ENCODE data around the gene FAM98C.
"Not testable (repeated sequence)": the region's sequence is repeated elsewhere in the genome, so short reads cannot be mapped to it uniquely, and the experiment has no call there.

FAM98C gene

DNA sequence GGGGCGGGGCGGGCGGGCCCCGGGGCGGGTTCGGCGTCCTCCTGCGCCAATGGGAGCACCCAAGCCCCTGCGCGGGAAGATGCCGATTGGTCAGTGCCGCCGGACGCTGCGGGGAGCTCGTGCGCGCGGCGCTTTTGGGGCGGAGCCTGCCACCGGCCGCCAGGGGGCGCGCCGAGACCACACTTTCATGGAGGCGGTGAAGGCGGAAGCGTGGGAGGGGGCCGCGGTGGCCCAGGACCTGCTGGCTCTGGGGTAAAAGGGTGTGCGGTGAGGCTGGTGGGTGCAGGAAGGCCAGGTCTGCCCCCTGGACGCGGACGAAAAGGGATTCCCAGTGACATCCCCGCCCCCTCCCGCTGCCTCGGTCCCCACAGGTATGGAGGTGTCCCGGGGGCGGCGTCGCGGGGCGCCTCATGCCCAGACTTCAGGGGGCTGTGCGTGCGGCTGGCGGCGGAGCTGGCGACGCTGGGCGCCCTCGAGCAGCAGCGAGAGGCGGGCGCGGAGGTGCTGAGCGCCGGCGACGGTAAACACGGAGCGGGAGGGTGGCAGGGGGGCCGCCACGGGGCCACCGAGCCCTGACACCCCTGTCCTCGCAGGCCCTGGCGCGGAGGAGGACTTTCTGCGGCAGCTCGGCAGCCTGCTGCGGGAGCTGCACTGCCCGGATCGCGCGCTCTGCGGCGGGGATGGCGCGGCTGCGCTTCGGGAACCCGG is at the start of gene FAM98C:
Gene FAM98C (plus strand): TSS at position 127 of the 708 bp plus-strand sequence. CDS start 61 bp downstream, at position 188.
- DNase-seq (ENCODE audit: insufficient read length, low spot score) (peak; percentile 100), FAIRE-seq (no peak)

DNA sequence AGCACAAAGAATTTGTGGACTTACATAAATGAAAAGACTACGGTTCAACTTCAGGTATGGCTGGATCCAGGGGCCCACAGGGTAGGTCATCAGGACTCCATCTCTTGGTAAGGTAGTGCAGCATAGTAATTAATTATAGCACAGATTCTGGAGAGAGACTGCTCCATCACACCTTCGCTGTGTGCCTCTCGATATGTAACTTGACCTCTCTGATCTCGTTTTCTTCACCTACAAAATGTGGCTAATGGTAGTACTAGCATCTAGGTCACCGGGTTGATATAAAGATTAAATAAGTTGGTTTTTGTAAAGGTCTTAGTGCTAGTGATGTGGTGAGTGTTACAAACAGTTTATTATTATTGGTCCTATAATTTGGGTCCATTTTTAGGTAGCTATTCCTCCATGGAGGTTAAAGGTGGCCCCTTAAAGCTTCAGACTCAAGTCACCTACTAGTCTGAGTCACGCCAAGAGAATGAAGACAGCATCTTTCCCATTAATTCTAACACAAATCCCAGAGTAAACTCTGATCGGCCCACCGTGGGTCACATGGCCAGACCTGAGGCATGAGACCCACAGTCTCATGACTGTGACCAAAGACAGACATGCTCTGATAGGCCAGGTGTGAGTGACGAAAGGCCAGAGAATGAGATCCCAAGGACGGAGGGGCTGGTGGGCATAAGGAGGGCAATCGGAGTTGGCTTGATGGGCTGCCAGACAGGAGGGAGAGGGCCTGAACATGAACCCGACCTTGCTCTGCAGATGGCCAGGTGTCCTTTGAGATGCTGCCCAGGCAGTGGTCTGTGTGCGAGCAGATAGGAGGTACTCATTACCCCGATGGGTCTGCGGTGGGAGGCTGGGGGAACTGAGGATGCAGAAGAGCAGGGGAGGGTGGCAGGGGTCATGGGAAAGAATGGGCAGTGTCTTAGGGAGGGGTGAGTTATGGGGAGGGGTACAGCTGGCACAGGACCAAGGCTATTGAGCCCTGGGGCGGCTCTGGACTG is 46.9 kb upstream of the FAM98C start:
- DNase-seq (ENCODE audit: insufficient read length, low spot score) (no peak), FAIRE-seq (no peak)

DNA sequence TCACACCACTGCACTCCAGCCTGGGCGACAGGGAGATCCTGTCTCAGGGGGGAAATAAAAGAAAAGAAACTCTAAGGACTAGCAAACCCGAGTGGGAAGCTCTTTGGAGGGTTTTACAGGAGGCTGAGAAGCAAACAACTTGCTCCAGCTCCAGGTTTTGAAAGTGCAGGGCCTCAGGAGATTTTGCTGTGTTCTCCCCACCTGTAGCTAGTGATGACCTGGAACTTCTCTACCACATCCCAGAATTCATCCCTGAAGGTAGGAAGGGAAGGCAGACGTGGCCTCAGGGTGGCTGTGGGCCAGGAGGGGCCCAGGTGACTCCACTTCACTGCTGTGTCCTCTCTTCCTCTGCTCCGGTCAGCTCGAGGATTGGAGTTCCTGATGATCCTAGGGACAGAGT is 44.8 kb upstream of the FAM98C start:
- DNase-seq (ENCODE audit: insufficient read length, low spot score) (no peak), FAIRE-seq (no peak)

DNA sequence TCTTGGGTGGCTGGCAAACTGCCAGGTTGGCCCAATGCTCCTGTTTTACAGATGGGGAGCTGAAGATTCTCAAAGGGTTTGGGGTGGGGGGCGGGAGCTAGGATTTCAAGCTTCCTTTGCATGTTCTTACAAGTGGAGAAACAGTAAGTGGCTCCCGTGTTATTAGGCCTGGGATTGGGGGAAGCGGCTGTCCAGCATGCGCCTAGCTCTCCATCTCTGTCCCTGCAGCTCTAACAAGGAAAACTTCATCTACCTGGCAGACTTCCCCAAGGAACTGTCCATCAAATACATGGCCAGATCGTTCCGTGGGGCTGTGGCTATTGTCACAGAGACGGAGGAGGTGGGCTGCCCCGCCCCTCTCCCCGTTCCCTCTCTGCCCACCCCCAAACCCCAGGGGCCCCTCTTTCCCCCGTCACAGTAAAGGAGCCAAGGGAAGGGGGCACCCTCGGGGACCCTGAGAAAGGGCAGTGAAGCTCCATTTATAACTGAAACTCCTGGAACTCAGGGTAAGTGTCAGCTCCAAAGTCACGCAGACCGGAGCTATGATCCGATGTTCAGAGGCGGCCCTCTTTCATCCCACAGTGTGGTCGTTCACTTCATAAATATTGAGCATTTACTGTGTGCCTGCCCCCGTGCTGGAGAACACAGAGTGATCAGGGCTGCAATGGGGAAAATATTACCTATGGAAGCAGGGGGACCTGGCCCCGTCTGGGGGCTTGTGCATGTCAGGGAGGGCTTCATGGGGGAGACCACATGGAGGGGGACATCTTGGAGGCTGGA is 43.5 kb upstream of the FAM98C start:
- FAIRE-seq, result no peak

DNA sequence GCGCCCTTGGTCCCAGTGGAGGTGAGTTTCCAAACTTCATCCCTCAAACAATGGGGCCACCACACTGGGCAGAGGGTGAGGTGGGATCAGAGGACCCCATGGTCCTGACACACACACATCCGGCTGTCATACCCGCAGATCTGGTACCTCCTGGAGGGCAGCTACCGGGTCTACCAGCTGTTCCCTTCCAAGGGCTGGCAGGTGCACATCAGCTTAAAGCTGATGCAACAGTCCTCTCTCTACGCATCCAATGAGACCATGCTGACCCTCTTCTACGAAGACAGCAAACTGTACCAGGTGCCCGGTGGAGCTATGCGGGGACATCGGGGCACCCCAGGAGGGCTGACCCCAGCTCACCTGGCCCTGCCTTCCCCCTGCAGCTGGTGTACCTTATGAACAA is 42.5 kb upstream of the FAM98C start:
- FAIRE-seq (no peak), DNase-seq (ENCODE audit: insufficient read length, low spot score) (no peak)

More for the DNA sequence above, 43.5 kb upstream of the FAM98C start:
- DNase-seq (ENCODE audit: insufficient read length, low spot score), result no peak

DNA sequence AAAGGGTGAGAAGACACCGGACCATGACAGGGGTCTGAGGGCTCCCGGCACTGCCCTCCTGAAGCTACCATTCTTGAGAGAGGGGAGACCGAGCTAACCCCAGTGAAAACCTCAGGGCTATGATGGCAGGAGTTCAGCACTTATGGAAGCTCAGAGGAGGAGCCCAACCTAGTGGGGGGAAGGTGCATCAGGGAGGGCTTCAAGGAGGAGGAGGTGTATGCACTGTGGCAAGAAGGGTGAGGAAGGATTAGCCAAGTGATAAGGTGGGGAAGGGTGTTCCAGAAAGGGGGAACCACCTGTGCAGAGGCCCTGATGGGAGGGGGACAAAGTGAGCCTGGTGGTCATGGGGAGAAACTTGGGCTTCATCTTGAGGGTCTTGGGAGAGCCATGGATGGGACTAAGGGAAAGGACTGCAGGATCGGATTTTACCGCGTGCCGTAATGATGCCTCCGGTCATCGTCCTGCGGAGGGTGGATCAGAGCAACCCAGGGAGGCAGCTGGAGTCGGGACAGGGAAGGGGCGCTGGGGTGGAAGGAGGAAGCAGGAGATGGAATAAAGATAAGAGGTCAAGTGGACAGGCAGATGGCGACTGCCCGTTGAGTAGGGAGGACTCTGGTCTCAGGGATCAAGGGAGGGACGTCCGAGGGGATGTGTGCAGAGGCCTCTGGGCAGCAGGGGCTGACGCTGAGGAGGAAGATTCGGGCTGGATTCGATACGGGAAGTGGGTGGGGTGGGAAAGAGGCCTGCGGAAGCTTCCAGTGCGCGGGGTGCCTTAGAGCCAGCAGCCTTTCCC is 41.9 kb upstream of the FAM98C start:
- FAIRE-seq, result no peak

DNA sequence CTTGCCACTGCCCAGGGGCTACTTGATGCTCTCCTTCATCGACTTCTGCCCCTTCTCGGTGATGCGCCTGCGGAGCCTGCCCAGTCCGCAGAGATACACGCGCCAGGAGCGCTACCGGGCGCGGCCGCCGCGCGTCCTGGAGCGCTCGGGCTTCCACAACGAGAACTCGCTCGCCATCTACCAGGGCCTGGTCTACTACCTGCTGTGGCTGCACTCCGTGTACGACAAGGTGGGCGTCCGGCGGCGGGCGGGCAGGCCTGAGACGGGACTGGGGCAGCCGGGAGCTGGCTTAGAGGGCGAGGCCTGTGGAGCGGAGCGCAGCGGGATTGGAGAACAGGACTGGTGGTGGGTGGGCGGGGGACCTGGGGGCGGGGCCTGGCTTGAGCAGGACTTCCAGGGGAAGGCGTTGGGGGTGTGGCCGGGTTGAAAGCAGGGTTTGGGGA is 41.2 kb upstream of the FAM98C start:
- no peak for FAIRE-seq
- DNase-seq (ENCODE audit: insufficient read length, low spot score), result peak; percentile 66

More for the DNA sequence above, 41.9 kb upstream of the FAM98C start:
- no peak for DNase-seq (ENCODE audit: insufficient read length, low spot score)

DNA sequence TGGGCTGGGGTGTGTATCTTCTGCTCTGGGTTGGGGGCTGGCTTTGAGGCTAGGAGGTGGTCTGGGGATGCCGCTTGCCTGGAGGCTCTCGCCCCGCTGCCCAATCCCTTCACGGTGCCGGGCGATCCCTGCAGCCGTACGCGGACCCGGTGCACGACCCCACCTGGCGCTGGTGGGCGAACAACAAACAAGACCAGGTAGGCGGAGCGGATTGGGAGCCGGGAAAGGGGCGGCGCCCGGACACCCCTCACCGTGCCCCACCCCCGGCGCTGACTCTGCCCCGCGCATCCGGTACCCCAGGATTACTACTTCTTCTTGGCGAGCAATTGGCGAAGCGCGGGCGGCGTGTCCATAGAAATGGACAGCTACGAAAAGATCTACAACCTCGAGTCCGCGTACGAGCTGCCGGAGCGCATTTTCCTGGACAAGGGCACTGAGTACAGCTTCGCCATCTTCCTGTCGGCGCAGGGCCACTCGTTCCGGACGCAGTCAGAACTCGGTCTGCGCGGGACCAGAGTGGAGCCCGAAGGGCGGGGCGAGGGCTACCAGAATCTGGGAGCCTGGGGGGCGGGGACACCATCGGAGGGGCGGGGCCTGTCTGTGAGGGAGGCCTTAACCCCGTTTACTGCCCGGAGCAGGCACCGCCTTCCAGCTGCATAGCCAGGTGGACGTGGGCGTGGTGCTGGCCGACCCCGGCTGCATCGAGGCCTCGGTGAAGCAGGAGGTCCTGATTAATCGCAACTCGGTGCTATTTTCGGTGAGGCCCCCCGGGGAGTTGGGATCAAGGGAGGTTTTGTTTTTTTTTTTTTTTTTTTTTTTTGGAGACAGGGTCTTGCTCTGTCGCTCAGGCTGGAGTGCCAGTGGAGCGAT is 40.6 kb upstream of the FAM98C start:
- FAIRE-seq (peak; percentile 78), DNase-seq (ENCODE audit: insufficient read length, low spot score) (peak; percentile 79)

DNA sequence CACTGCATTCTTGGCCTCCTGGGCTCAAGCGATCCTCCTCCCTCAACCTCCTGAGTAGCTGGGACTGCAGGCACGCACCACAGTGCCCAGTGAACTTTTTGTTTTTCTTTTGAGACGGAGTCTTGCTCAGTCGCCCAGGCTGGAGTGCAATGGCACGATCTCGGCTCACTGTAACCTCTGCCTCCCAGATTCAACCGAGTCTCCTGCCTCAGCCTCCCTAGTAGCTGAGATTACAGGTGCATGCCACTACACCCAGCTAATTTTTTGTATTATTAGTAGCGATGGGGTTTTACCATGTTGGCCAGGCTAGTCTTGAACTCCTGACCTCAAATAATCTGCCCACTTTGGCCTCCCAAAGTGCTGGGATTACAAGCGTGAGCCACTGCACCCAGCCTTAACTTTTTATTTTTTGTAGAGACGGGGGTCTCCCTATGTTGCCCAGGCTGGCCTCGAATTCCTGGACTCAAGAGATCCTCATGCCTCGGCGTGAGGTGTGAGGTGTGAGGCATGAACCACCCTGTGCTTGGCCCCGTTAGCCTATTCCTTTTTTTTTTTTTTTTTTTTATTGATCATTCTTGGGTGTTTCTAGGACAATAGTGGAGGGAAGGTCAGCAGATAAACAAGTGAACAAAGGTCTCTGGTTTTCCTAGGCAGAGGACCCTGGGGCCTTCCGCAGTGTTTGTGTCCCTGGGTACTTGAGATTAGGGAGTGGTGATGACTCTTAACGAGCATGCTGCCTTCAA is 39.8 kb upstream of the FAM98C start:
- not testable (repeated sequence) for FAIRE-seq; DNase-seq (ENCODE audit: insufficient read length, low spot score)

DNA sequence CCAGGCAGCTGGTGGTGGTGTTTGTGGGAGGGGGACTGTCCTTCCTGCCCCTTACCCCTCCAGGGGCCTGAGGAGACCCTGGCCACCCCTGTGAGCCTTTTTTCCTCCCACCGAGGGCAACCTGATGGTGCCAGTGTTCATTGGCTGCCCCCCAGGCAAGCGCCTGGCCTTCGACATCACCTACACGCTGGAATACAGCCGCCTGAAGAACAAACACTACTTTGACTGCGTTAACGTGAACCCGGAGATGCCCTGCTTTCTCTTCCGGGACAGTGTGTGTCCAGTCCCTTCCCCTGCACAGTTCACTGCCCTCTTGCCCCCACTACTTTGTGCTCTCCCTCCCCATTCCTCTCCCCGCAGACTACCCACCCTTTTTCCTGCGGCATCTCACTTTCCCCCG is 35.9 kb upstream of the FAM98C start:
- DNase-seq (ENCODE audit: insufficient read length, low spot score), result no peak
- FAIRE-seq, result no peak

DNA sequence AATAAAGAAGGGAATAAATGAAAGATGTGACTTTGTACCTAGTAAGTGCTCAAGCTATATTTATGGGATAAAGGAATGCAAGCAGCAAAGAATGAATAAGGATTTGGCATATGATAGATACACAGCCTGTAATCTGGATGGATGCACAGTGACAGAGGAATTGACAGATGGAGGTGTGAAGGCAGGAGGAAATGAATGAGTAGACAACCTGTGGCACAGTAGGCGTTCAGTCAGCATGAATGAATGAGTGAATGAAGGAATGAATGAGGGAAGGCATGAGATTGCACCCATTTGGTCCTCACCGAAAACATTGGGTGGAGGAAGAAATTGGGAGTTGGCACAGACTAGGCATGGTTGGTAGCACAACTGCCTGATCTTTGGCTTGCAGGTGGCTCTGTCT is 33.3 kb upstream of the FAM98C start:
- FAIRE-seq, result no peak
- DNase-seq (ENCODE audit: insufficient read length, low spot score), result no peak

DNA sequence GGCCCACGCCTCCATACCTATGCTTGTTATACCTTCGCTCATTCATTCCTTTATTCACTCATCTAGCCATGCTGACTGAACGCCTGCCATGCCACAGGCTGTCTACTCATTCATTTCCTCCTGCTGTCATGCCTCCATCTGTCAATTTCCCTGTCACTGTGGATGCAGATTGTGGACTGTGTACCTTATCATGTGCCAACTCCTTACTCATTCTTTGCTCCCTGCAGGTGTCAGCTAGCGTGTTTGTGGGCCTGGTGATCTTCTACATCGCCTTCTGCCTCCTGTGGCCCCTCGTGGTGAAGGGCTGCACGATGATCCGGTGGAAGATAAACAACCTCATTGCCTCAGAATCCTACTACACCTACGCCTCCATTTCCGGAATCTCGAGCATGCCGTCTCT is 32.6 kb upstream of the FAM98C start:
- DNase-seq (ENCODE audit: insufficient read length, low spot score), result no peak
- no peak for FAIRE-seq

DNA sequence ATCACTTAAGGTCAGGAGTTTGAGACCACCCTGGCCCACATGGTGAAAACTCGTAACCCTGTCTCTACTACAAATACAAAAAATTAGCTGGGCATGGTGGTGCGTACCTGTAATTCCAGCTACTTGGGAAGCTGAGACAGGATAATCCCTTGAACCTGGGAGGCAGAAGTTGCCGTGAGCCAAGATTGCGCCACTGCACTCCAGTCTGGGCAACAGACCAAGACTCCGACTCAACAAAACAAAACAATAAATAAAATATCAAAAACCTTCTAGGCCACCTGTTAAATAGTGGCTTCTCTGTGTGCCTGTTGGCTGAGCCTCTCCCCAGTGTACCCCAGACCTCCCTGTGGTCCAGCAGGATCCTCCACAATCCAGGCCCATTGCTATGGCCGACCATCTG is 31.8 kb upstream of the FAM98C start:
- FAIRE-seq (no peak), DNase-seq (ENCODE audit: insufficient read length, low spot score) (no peak)

DNA sequence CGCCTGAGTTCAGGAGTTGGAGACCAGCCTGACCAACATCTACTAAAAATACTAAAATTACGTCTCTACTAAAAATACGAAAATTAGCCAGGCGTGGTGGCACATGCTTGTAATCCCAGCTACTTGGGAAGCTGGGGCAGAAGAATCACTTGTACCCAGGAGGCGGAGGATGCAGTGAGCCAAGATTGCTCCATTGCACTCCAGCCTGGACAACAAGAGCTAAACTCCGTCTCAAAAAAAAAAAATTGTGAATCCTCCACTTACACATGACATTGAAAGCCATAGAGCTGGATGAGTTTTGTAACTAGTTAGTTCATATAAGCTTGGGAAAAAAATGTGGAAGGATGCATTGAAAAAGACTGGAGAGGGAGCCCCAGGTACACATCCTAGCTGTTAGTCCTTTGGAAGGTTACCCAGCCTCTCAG is 29.0 kb upstream of the FAM98C start:
- DNase-seq (ENCODE audit: insufficient read length, low spot score), result no peak
- no peak for FAIRE-seq

DNA sequence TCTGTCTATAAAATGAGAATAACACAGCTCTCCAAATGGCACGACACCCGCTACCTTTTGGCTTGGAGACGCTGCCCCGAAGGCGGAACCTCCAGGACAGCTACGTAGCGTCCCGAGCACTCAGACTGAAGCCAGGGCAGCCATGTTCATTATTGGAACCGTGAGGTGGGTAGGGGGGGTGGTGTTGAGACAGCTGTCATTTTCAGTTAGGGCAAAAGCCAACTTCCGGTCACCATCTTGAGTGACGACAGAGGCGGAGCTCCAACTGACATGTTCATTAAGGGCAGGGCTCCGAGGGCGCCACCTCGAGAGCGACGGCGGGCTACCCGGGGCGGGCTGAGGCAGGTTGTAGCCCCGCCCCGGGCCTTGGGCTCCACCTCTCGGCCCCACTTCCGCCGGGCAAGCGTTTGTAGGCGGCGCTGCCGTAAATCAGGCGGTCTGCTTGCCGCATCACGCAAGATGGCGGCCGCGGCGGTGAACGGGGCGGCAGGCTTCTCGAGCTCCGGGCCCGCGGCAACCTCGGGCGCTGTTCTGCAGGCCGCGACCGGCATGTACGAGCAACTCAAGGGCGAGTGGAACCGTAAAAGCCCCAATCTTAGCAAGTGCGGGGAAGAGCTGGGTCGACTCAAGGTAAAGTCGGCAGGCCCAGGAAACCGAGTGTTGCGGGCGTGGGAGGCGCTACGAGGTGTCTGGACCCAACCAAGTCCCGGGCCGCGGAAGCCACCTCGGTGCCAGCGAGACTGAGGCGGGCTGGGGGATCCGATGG is 28.4 kb upstream of the FAM98C start, which contains the start of gene PSMD8:
Gene PSMD8 (plus strand): TSS at position 240 of the 766 bp plus-strand sequence. CDS start 31 bp downstream, at position 271.
- FAIRE-seq (peak; percentile 99), DNase-seq (ENCODE audit: insufficient read length, low spot score) (peak; percentile 94)

DNA sequence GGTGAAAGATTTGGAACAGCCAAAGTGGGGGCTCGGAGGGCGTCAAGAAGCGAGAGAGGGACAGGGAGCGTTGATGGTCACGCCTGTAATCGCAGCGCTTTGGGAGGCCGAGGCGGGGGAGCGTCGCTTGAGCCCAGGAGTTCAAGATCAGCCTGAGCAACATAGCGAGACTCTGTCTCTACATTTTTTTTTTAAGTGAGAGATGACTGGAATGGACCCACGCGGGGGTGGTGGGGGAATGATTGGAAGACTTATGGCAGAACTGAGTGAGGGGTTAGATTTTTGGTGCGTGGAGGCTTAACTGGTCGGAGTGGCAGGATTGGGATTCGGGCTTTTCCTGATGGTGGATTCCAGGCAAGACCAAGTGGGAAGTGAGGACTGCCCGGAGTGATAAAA is 27.8 kb upstream of the FAM98C start:
- FAIRE-seq (no peak), DNase-seq (ENCODE audit: insufficient read length, low spot score) (no peak)

DNA sequence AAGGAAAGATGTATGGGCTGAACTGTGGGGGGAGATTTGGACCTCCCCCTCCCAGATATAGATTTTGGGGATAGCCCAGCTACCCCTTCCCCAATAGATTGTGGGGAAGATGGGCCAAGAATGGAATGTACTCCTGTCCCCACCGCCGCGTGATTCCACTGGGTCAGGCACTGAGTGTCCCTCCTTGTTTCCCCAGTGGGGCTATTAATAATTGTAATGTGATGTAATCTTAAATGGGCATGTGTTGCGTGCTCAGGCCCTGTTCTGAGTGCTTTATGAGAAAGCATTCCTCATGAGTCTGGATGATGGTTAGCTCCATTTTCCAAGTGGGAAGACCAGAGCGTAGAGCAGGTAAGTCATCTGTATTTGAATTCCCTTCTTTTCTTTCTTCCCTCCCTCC is 27.1 kb upstream of the FAM98C start:
- no peak for FAIRE-seq
- no peak for DNase-seq (ENCODE audit: insufficient read length, low spot score)

Measured in GM19239 (cell line).